Measurements from ENCODE around the gene HRC.
"Not testable (repeated sequence)": the region's sequence is repeated elsewhere in the genome, so short reads cannot be mapped to it uniquely, and the experiment has no call there.

Gene HRC

GRCh38 chr19:49126575-49126974, 28.6 kb downstream of the HRC start:
- Histone ChIP-seq H3K9ac (no peak overlapping the region), H3K4me2 (no peak overlapping the region), H4K20me1 (no peaks in the 10 kb centered on the region), H3K4me1 (peaks cover 9 to 21% (median 18%) of the 10 kb centered on the region in 10 experiments), H3K27me3 (peaks cover 0 to 19% (median 11%) of the 10 kb centered on the region in 11 experiments; a peak in 20 of 22 replicates), H3K4me3 (no peak overlapping the region), H3K9me3 (replicated peaks in 1 of 11) (peaks cover 0 to 25% (median 9%) of the 10 kb centered on the region in 11 experiments; a peak in 9 of 22 replicates), H3K36me3 (peaks cover 8 to 18% (median 12%) of the 10 kb centered on the region in 11 experiments; a peak in 16 of 22 replicates), H3K27ac (no peak overlapping the region)
- no peak for TF ChIP-seq Cebpa-rat (IDR thresholded peaks at IDR 0.05)

DNA sequence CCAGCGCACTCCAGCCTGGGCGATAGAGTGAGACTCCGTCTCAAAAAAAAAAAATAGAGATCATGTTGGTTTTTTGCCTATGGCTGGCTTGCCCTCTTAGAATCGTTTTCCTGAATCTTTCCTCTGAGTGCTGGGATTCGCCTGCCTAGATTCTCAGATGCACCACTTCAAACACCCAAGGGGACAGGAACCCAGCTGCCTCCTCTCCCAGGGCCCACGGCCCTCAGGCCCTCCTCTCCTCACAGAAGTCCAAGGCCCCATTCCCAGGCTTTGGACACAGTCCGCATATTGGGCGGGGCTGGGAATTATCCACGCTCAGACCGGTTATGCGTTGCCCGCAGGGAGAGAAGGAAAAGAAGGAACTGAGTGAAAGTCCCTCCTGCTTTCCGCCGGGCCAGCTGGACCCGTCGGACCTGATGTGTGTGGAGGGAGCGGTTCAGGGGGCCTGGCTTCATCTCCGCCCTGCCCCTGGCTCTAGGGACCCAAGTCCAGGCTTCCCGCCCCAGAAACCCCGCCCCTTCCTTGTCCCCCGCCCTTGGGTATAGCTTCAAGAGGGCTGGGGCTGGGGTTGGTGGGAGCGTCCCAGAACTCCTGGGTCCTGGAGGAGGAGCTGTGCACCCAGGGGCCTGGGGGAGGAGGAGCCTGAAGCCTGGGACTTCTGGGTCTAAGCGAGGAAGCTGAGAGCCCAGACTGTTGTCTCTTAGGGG, 30.0 kb downstream of the HRC start:
- no peak for TF ChIP-seq Cebpa-rat (IDR thresholded peaks at IDR 0.05)
- no peak overlapping the region for H3K9ac ChIP-seq
- H3K27me3 ChIP-seq = peaks cover 14 to 33% (median 25%) of the 10 kb centered on the region in 11 experiments
- peaks cover 13 to 29% (median 24%) of the 10 kb centered on the region in 10 experiments for H3K4me1 ChIP-seq
- H3K27ac ChIP-seq = no peak overlapping the region
- peaks cover 0 to 19% (median 4%) of the 10 kb centered on the region in 11 experiments; a peak in 9 of 22 replicates for H3K9me3 ChIP-seq (replicated peaks in 1 of 11)
- peaks cover under 1 to 6% (median 4%) of the 10 kb centered on the region in 11 experiments; a peak in 15 of 22 replicates for H3K36me3 ChIP-seq
- H3K4me2 ChIP-seq = no peak overlapping the region
- H3K4me3 ChIP-seq = no peak overlapping the region
- H4K20me1 ChIP-seq = peaks cover 0 to 12% (median 6%) of the 10 kb centered on the region in 11 experiments; a peak in 5 of 22 replicates

DNA sequence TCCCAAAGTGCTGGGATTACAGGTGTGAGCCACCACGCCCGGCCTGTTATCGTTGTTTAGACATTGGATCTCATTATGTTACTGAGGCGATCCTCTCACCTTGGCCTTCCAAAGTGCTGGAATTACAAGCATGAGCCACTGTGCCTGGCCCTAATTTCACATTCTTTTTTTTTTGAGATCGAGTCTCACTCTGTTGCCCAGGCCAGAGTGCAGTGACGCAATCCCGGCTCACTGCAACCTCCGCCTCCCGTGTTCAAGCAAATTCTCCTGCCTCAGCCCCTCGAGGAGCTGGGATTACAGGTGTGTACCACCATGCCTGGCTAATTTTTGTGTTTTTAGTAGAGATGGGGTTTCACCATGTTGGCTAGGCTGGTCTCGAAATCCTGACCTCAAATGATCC, 31.9 kb downstream of the HRC start:
- peaks cover 14 to 24% (median 21%) of the 10 kb centered on the region in 10 experiments for H3K4me1 ChIP-seq
- peaks cover 21 to 42% (median 34%) of the 10 kb centered on the region in 11 experiments for H3K27me3 ChIP-seq
- not testable (repeated sequence) for H3K9ac ChIP-seq; H3K4me3 ChIP-seq; H3K36me3 ChIP-seq; H3K4me2 ChIP-seq; H3K9me3 ChIP-seq (replicated peaks in 1 of 11); H3K27ac ChIP-seq
- peak in 3 of 11 experiments; percentile 18 to 65 (median 24); a peak in 3 of 22 replicates for TF ChIP-seq Cebpa-rat (IDR thresholded peaks at IDR 0.05)
- peaks cover 0 to 17% (median 10%) of the 10 kb centered on the region in 11 experiments; a peak in 5 of 22 replicates for H4K20me1 ChIP-seq

DNA sequence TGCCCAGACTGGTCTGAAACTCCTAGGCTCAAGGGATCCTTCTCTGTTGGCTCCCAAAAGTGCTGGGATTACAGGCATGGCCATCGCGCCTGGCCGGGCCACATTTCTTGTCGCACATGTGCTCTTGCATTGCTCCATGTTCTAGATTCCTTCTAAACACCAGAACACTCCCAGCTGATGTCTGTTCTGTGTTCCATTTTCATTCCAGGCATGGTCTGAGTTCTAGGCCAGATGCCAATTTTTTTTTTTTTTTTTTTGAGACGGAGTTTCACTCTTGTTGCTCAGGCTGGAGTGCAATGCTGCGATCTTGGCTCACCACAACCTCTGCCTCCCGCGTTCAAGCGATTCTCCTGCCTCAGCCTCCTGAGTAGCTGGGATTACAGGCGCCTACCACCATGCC, 33.4 kb downstream of the HRC start:
- H3K36me3 ChIP-seq; H3K9me3 ChIP-seq (replicated peaks in 1 of 11); H3K9ac ChIP-seq; H3K4me2 ChIP-seq; H3K4me3 ChIP-seq; H3K27ac ChIP-seq: not testable (repeated sequence)
- peaks cover 0 to 22% (median 10%) of the 10 kb centered on the region in 11 experiments; a peak in 5 of 22 replicates for H4K20me1 ChIP-seq
- H3K4me1 ChIP-seq = peaks cover 25 to 33% (median 29%) of the 10 kb centered on the region in 10 experiments
- H3K27me3 ChIP-seq = peaks cover 21 to 42% (median 34%) of the 10 kb centered on the region in 11 experiments

DNA sequence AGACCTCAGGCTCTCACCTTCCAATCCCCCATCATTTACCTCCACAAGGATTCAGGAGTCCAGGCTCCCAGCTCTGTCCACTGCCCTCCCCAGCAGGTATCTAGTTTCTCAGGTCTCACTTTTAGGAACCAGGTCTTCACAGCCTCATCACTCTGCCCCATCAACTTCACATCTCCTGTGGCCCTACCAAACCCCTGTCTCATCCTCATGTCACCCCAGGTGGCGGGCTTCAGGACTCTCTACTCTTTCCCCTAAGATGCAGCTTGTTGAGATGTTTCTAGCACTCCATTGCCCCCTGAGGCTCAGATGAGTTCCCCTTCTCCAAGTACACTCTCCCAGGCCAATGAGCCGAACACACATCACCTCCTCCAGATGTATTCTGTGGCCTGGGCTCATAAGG, 34.3 kb downstream of the HRC start:
- Histone ChIP-seq H3K9me3 (replicated peaks in 1 of 11) (no peaks in the 10 kb centered on the region), H3K27me3 (peaks cover 21 to 42% (median 34%) of the 10 kb centered on the region in 11 experiments), H4K20me1 (peaks cover 0 to 22% (median 10%) of the 10 kb centered on the region in 11 experiments; a peak in 5 of 22 replicates), H3K4me3 (peak overlapping the region in 2 of 10 experiments; percentile 68 to 77; a peak in 4 of 20 replicates), H3K36me3 (no peaks in the 10 kb centered on the region), H3K27ac (no peak overlapping the region), H3K4me1 (peaks cover 34 to 43% (median 39%) of the 10 kb centered on the region in 10 experiments), H3K4me2 (peak overlapping the region in 9 of 11 experiments; percentile 91 to 100 (median 98); a peak in 11 of 22 replicates), H3K9ac (no peak overlapping the region)
- TF ChIP-seq Cebpa-rat (IDR thresholded peaks at IDR 0.05) = no peak

DNA sequence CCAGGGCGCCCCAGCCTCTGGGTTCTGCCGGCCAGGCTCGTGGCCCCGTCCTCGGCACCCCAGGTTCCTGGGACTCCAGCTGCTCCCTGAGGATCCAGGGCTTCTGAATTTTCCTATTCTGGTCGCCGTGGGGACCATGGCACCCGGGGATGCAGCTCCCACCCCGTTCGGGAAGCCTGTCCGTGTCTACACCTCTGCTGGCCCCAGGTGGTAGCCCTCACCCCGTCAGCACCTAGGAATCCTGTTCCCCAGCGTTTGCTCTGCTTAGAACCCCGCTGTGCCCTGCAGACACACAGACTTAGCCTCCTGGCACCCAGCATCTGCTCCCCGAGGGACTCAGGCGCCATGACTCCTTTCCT, 34.9 kb downstream of the HRC start:
- peaks cover 0 to 22% (median 10%) of the 10 kb centered on the region in 11 experiments; a peak in 5 of 22 replicates for H4K20me1 ChIP-seq
- peak overlapping the region; percentile 86 to 100 (median 98) for H3K4me2 ChIP-seq
- no peak for TF ChIP-seq Cebpa-rat (IDR thresholded peaks at IDR 0.05)
- peaks cover 39 to 46% (median 43%) of the 10 kb centered on the region in 10 experiments for H3K4me1 ChIP-seq
- H3K27ac ChIP-seq = no peak overlapping the region
- peaks cover 21 to 42% (median 34%) of the 10 kb centered on the region in 11 experiments for H3K27me3 ChIP-seq
- peak overlapping the region; percentile 60 to 92 (median 82); a peak in 15 of 22 replicates for H3K9ac ChIP-seq
- H3K9me3 ChIP-seq (replicated peaks in 1 of 11) = no peaks in the 10 kb centered on the region
- H3K36me3 ChIP-seq = no peaks in the 10 kb centered on the region
- peak overlapping the region; percentile 58 to 77 (median 66) for H3K4me3 ChIP-seq

DNA sequence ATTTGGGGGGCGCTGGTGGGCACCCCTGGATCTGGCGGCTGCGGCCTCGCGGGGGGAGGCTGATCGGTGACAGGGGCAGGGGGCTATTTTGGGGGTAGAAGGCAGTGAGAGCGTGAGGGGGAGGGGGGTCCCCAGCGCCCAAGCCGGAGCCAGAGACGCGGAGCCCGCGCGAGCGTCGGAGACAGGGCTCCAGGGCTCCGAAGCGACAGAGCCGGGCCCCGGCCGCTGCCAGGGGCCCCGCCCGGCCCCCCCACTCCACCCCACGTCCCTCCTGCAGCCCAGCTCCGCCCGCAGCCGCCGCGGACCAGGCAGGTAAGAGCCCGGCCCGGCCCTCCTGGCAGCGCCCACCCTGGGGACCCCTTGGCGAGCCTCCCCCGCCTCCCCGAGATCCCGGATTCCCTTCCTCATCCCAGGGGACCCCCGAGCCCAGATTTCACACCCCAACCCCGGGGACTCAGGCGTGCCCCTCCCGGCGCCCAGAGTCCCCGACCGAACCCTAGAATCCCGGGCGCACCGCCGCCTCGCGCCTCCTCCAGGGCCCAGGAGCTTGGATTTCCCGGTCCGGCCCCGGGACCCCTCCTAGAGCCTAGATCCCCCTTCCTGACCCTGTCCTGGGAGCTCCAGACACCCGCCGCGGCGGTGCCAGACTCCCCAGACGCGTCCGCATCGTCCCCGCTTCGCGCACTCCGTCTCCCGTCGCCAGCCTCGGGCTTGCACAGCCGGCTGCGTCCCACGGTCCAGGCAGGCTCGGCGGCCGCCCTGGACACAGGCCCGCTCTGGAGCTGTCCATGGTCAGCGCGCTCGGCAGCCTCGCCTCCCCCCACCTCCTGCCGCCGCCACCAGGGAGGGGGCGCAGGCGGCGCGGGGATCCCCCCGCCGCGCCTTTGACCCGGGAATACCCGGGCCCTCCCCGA, 35.5 kb downstream of the HRC start, which contains the start of gene PPFIA3:
Gene PPFIA3, plus strand, starts transcription at position 134 of the 914 bp plus-strand sequence. CDS start 8,330 bp downstream, outside the sequence.
- Histone ChIP-seq H3K9ac (peak within 1 kb of the TSS; percentile 77 to 93 (median 88)), H3K9me3 (replicated peaks in 1 of 11) (no peaks in the 10 kb centered on the region), H3K36me3 (no peaks in the 10 kb centered on the region), H3K4me1 (peaks cover 45 to 52% (median 49%) of the 10 kb centered on the region in 10 experiments), H3K27me3 (peaks cover 21 to 42% (median 34%) of the 10 kb centered on the region in 11 experiments), H3K4me3 (peak within 1 kb of the TSS; percentile 58 to 77 (median 66)), H3K27ac (peak within 1 kb of the TSS; percentile 85 to 97 (median 93)), H3K4me2 (peak within 1 kb of the TSS; percentile 86 to 100 (median 98)), H4K20me1 (peaks cover 0 to 25% (median 10%) of the 10 kb centered on the region in 11 experiments; a peak in 5 of 22 replicates)
- TF ChIP-seq Cebpa-rat (IDR thresholded peaks at IDR 0.05) = no peak

DNA sequence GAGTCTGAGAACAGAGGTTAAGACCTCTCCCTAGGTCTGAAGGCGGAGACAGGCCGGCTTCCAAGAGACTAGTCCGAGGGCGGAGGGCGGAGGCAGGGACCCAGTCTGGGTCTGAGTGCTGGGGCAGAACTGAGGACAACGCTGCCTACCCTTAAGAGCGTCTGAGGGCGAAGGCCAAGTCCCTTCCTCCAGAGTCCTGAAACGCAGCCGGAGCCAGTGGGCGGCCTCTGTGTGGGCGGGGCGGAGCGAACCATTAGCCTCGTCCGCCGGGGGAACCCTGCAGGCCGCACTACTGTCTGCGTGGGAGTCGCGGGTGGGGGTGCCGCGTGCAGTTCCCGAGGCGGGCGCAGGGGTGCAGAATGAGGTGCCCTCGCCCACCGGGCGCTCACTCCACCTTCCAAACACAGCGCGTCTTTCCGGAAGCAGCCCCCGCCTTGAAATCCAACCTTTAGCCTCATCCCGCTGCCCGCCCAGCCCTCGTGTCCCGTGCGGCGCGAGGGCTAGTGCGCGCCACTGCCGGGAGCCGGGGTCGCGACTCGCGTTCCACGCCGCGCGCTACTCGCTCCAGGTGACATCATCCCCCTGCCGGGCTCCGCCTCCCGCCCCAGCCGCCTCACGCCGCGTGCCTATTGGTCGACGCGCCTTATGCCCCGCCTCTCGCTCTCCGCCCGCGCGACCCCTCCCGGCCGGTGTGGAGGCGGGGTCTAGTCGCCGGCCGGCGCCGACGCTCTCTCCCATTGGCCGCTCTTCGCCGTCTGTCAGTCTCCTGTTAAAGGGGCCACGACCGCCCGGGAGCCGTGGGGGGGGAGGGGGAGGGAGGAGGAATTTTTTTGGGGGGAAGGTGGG, 36.4 kb downstream of the HRC start, which contains the start of gene C19orf73:
Gene C19orf73, minus strand, starts transcription at position 579 of the 846 bp plus-strand sequence. Its CDS starts 121 bp downstream, at position 458.
- Histone ChIP-seq H3K9me3 (replicated peaks in 1 of 11) (no peaks in the 10 kb centered on the region), H3K36me3 (no peaks in the 10 kb centered on the region), H3K4me1 (peaks cover 47 to 56% (median 53%) of the 10 kb centered on the region in 10 experiments), H4K20me1 (peaks cover 0 to 25% (median 10%) of the 10 kb centered on the region in 11 experiments; a peak in 5 of 22 replicates), H3K27ac (peak within 1 kb of the TSS; percentile 85 to 97 (median 93)), H3K9ac (peak within 1 kb of the TSS; percentile 77 to 93 (median 88)), H3K4me3 (peak within 1 kb of the TSS; percentile 58 to 77 (median 66)), H3K27me3 (peaks cover 21 to 42% (median 34%) of the 10 kb centered on the region in 11 experiments), H3K4me2 (peak within 1 kb of the TSS; percentile 86 to 100 (median 98))
- TF ChIP-seq Cebpa-rat (IDR thresholded peaks at IDR 0.05) = no peak
